GM12878 (cell line): ENCODE data around the gene HEXIM1. TPM values are rescaled to one million over a fixed set of nuclear protein-coding genes. Genes with fewer than 3 reads are reported as not detected.

Experiments used
- ATAC-seq: fragments of 200-7000 bp; cut with Tn5 transposase; 3 replicates; pipeline ENCODE4 v1.9.1; 2020; ENCODE audit warnings: mild to moderate bottlenecking, moderate library complexity
- BruUV-seq: library from RNA; stranded (reverse); fragments of 400-500 nt; replicated peaks from 2 replicates; lab custom pipeline; 2021; lab: Mats Ljungman, UMichigan
- CTCF ChIA-PET: fragments of 300-600 bp; sonication (Branson Sonifier 250); formaldehyde crosslinking; extraction: SDS; loops from one replicate; lab custom pipeline; 2021; ENCODE audit warnings: inconsistent platforms; lab: Yijun Ruan, JAX
- POLR2A ChIA-PET: fragments of 350-600 bp; formaldehyde crosslinking; extraction: SDS; loops from one replicate; lab custom pipeline; 2021; ENCODE audit warnings: inconsistent platforms; lab: Charles Lee
- RAD21 ChIA-PET: fragments of 300-600 bp; sonication (Branson Sonifier 250); formaldehyde crosslinking; loops from one replicate; lab custom pipeline; 2023; ENCODE audit warnings: antibody characterized with exemption; ENCODE audit not compliant: unreplicated experiment; lab: Charles Lee
- SMC1A ChIA-PET: fragments of 300-600 bp; sonication (Branson Sonifier 250); formaldehyde crosslinking; loops from one replicate; lab custom pipeline; 2023; ENCODE audit not compliant: unreplicated experiment, uncharacterized antibody; lab: Charles Lee
- DNase-seq: peaks from one replicate; pipeline ENCODE4 v3.0.0-alpha.2; 2011; ENCODE audit warnings: low read depth, low spot score
- FAIRE-seq: peaks from 3 replicates; lab custom pipeline; 2011; peaks lifted over from hg19 to GRCh38; lab: Jason Lieb, UNC
- H2AFZ ChIP-seq: 2 replicates; pipeline ENCODE4 v1.6.0; 2011; ENCODE audit warnings: low read depth, low read length, control low read depth; ENCODE audit not compliant: control insufficient read depth
- H3K27ac ChIP-seq: 2 replicates; pipeline ENCODE4 v1.5.1; 2011; ENCODE audit warnings: control low read depth; ENCODE audit not compliant: control insufficient read depth, insufficient read depth
- H3K27me3 ChIP-seq, 2 experiments: replicated peaks in 1 of 2; 2 replicates each; pipeline versions ENCODE4 v1.6.0 to v1.6.1; 2011; ENCODE audit warnings: low read length in 1 of 2; ENCODE audit not compliant: control insufficient read depth in 2 of 2, insufficient read depth in 2 of 2
- H3K36me3 ChIP-seq, 2 experiments: 2 replicates each; pipeline ENCODE4 v1.5.1; 2011; ENCODE audit warnings: low read length in 1 of 2; ENCODE audit not compliant: control insufficient read depth in 2 of 2, insufficient read depth in 2 of 2
- H3K4me1 ChIP-seq: 2 replicates; pipeline ENCODE4 v1.6.1; 2011; ENCODE audit warnings: mild to moderate bottlenecking, low read length, moderate library complexity, mixed read lengths; ENCODE audit not compliant: control insufficient read depth, insufficient read depth
- H3K4me2 ChIP-seq: 2 replicates; pipeline ENCODE4 v1.6.0; 2011; ENCODE audit warnings: control low read depth; ENCODE audit not compliant: control insufficient read depth, insufficient read depth
- H3K4me3 ChIP-seq: fragments of 200-600 bp; sonication (generic); 2 replicates; pipeline ENCODE4 v1.5.1; 2016
- H3K79me2 ChIP-seq: 2 replicates; pipeline ENCODE4 v1.6.0; 2011; ENCODE audit warnings: low read length; ENCODE audit not compliant: control insufficient read depth, insufficient read depth
- H3K9ac ChIP-seq: 2 replicates; pipeline ENCODE4 v1.8.0; 2011; ENCODE audit warnings: low read length, control low read depth, mixed read lengths; ENCODE audit not compliant: control insufficient read depth, insufficient read depth
- H3K9me3 ChIP-seq: replicated peaks from 3 replicates; pipeline ENCODE4 v1.5.1; 2011; ENCODE audit warnings: mild to moderate bottlenecking, low read length; ENCODE audit not compliant: control insufficient read depth, insufficient read depth
- H4K20me1 ChIP-seq: 2 replicates; pipeline ENCODE4 v1.6.0; 2011; ENCODE audit not compliant: control insufficient read depth, insufficient read depth
- FOXM1 ChIP-seq: IDR thresholded peaks from 2 replicates; pipeline ENCODE4 v1.6.1; 2012; ENCODE audit warnings: low read depth, mild to moderate bottlenecking, inconsistent platforms, low read length, moderate library complexity
- HSF1 ChIP-seq: fragments of 150-350 bp; IDR thresholded peaks from 2 replicates; pipeline ENCODE4 v1.6.1; 2014; ENCODE audit warnings: mild to moderate bottlenecking, low read depth, low read length
- LARP7 ChIP-seq: fragments of 450-650 bp; IDR thresholded peaks from 2 replicates; pipeline ENCODE4 v1.6.1; 2017; ENCODE audit warnings: mild to moderate bottlenecking
- POLR2A ChIP-seq: IDR thresholded peaks from 2 replicates; pipeline ENCODE4 v1.6.1; 2011; ENCODE audit warnings: low read depth, mild to moderate bottlenecking, low read length
- SUPT20H ChIP-seq: IDR thresholded peaks from 2 replicates; pipeline ENCODE4 v1.6.1; 2011; ENCODE audit warnings: low read depth, mild to moderate bottlenecking, low read length, moderate library complexity, borderline replicate concordance; ENCODE audit not compliant: control insufficient read depth
- WGBS: methylation state at CpG from one replicate; pipeline ENCODE4 v1.1.6; 2016; ENCODE audit warnings: low lambda C conversion rate; ENCODE audit not compliant: insufficient replicate concordance, insufficient coverage; ENCODE audit errors: missing lambda C conversion rate; 5-methylcytosine and 5-hydroxymethylcytosine counted together
- in situ Hi-C: fragments of 300-500 bp; cut with MboI; formaldehyde crosslinking; loops from 9 replicates; pipeline ENCODE4 v1.14.3; 2018; ENCODE audit warnings: mixed read lengths
- intact Hi-C: fragments of 100-400 bp; cut with micrococcal nuclease; formaldehyde crosslinking; loops from one replicate; pipeline ENCODE4 v1.14.2; 2022; ENCODE audit not compliant: unreplicated experiment
- polyA plus RNA-seq, 11 experiments: library from polyadenylated mRNA; depleted of rRNA in 4 of 11; unstranded in 6 of 11; stranded (reverse) in 5 of 11; fragments of >200 nt; fragmentation: Nextera tagmentation in 4 of 11; fragmentation: Illumina TruSeq in 1 of 11; extraction: Ambion mirVana in 4 of 11; extraction: Trizol in 1 of 11; gene quantifications; 1 replicate in 1 of 11; 2 replicates in 10 of 11; pipeline versions ENCODE4 v1.2.1 to v1.2.3, GENCODE V29; 2011 to 2016; ENCODE audit warnings: inconsistent platforms in 2 of 11, missing spikeins in 2 of 11, low read depth in 1 of 11
- total RNA-seq, 4 experiments: library from RNA; depleted of rRNA in 3 of 4; stranded (reverse); fragments of >200 nt in 3 of 4; fragmentation: Illumina TruSeq in 1 of 4; extraction: Trizol in 1 of 4; gene quantifications; 2 replicates each; pipeline versions ENCODE4 v1.2.1 to v1.2.3, GENCODE V29; 2013 to 2021

Gene HEXIM1
- total and polyA plus RNA-seq, 10 of the 15 experiments (the other 5 are each of a cell fraction or from before 2014, with no cell fraction given) = 1.9 to 24.1 (median 9.0) TPM

- ChIA-PET POLR2A (no interaction called here), CTCF (no interaction called here), RAD21 (no interaction called here), SMC1A (no interaction called here)
- no TSS peak for BruUV-seq
- H3K4me3 ChIP-seq = no peak overlapping the region
- H3K9ac ChIP-seq = no peak overlapping the region
- intact Hi-C loops = no loop called here
- peak; percentile 35; the same call in 1 of the 2 replicates for TF ChIP-seq POLR2A
- TF ChIP-seq LARP7 = no peak
- no peak for TF ChIP-seq FOXM1
- TF ChIP-seq SUPT20H = no peak
- TF ChIP-seq HSF1 = no peak
- peaks cover 3% of the 10 kb centered on the region; the same call in 1 of the 2 replicates for H4K20me1 ChIP-seq
- H3K27me3 ChIP-seq = no peaks in the 10 kb centered on the region
- H3K9me3 ChIP-seq = no peaks in the 10 kb centered on the region
- H3K79me2 ChIP-seq = no peaks in the 10 kb centered on the region
- no peak for DNase-seq
- H2AFZ ChIP-seq = no peak overlapping the region
- peaks cover 47 to 51% of the 10 kb centered on the region in 2 experiments for H3K36me3 ChIP-seq
- H3K4me1 ChIP-seq = peaks cover 3% of the 10 kb centered on the region; the same call in 1 of the 2 replicates
- no peak overlapping the region for H3K27ac ChIP-seq
- no peak overlapping the region for H3K4me2 ChIP-seq
- in situ Hi-C loops = loop anchor here (10.0 kb wide), 1 partner anchor 182 kb away; no protein-coding TSS in a partner anchor
- no peak for FAIRE-seq
- no peak for ATAC-seq
- WGBS = 88% methylated on average over 5 of the region's 5 CpGs
Measured at GRCh38 chr17:45106582-45106981, 41.7 kb upstream of the HEXIM1 start.
